RWPE1 (cell line): ENCODE measurements around the gene DYNC1I1.

ENCODE experiments used
- CTCF ChIA-PET: fragments of 350-600 bp; sonication (Branson Sonifier 250); formaldehyde crosslinking; extraction: SDS; loops from one replicate; lab custom pipeline; 2021; lab: Yijun Ruan, JAX
- POLR2A ChIA-PET: fragments of 400-600 bp; formaldehyde crosslinking; extraction: SDS; loops from one replicate; lab custom pipeline; 2020; ENCODE audit warnings: antibody characterized with exemption; ENCODE audit not compliant: low non-redundant PET; lab: Yijun Ruan, JAX
- DNase-seq: peaks from one replicate; pipeline ENCODE4 v3.0.0; 2012; ENCODE audit warnings: low spot score
- H3K27ac ChIP-seq: fragments of 450-650 bp; 2 replicates; pipeline ENCODE4 v1.5.1; 2017
- CTCF ChIP-seq: fragments of 450-650 bp; conservative IDR thresholded peaks from 2 replicates; pipeline ENCODE4 v1.5.1; 2017; ENCODE audit warnings: low read depth, mild to moderate bottlenecking

DYNC1I1 gene

GRCh38 chr7:95811846-95812445 lies 39.6 kb downstream of the DYNC1I1 start:
- no peak overlapping the region for H3K27ac ChIP-seq
- no peak for DNase-seq
- ChIA-PET CTCF (interaction anchor here (0.6 kb wide), 1 partner anchor 416 kb away, joined by 4 read pairs; no protein-coding TSS in a partner anchor), POLR2A (no interaction called here)
- no peak for TF ChIP-seq CTCF

- TF ChIP-seq CTCF = no peak
- no peak overlapping the region for H3K27ac ChIP-seq
- ChIA-PET CTCF (no interaction called here), POLR2A (no interaction called here)
- no peak for DNase-seq
These were observed 42.4 kb downstream of the DYNC1I1 start for GRCh38 chr7:95814721-95815120.

- no peak for DNase-seq
- TF ChIP-seq CTCF = no peak
- H3K27ac ChIP-seq = no peak overlapping the region
- ChIA-PET CTCF (interaction anchor here (0.6 kb wide), 1 partner anchor 341 kb away, joined by 3 read pairs; no protein-coding TSS in a partner anchor), POLR2A (interaction anchor here (0.6 kb wide), 1 partner anchor 1550 kb away, joined by 4 read pairs; no protein-coding TSS in a partner anchor)
These were observed 45.7 kb downstream of the DYNC1I1 start for GRCh38 chr7:95817866-95818640.

GRCh38 chr7:95820778-95821177 lies 48.4 kb downstream of the DYNC1I1 start:
- TF ChIP-seq CTCF = no peak
- no peak for DNase-seq
- CTCF ChIA-PET = no interaction called here
- no peak overlapping the region for H3K27ac ChIP-seq
- POLR2A ChIA-PET = no interaction called here

- ChIA-PET POLR2A (no interaction called here), CTCF (no interaction called here)
- H3K27ac ChIP-seq = no peak overlapping the region
- TF ChIP-seq CTCF = no peak
- DNase-seq = no peak
These were observed 50.4 kb downstream of the DYNC1I1 start for GRCh38 chr7:95822717-95823116.

GRCh38 chr7:95824616-95825015 lies 52.3 kb downstream of the DYNC1I1 start:
- POLR2A ChIA-PET = no interaction called here
- no peak for TF ChIP-seq CTCF
- CTCF ChIA-PET = no interaction called here
- DNase-seq = no peak
- no peak overlapping the region for H3K27ac ChIP-seq
